HuH-7.5 (cell line): ENCODE measurements around the gene JAG1.
"Not testable (repeated sequence)": the region's sequence is repeated elsewhere in the genome, so short reads cannot be mapped to it uniquely, and the experiment has no call there.

Experiments used
- DNase-seq: peaks from one replicate; pipeline ENCODE4 v3.0.0; 2011; ENCODE audit warnings: low spot score

JAG1 gene

DNA sequence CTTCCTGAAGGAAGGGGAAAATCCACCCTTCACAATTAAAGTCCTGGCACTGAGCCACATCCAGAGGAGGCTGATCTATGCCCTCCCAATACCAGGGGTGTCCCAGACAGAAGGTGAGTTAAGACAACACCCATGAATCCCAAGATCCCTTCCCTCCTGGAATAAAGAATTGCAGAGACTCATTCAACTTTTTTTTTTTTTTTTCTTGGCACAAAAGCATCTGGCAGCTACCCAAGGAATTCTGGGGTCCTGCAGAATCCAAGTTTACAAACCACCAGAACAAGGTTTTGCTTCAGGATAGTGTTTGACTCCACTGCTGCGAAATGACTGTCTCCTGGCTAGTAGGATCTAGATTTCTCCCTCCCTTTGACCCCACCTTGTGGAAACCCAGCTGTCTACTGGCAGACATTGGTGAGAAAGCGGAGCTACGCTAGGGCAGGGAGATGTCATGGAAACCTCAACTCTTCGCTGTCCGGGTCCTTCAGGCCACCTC is 37.4 kb downstream of the JAG1 start:
- no peak for DNase-seq

GRCh38 chr20:10635476-10636208 is 38.2 kb downstream of the JAG1 start:
- no peak for DNase-seq

DNA sequence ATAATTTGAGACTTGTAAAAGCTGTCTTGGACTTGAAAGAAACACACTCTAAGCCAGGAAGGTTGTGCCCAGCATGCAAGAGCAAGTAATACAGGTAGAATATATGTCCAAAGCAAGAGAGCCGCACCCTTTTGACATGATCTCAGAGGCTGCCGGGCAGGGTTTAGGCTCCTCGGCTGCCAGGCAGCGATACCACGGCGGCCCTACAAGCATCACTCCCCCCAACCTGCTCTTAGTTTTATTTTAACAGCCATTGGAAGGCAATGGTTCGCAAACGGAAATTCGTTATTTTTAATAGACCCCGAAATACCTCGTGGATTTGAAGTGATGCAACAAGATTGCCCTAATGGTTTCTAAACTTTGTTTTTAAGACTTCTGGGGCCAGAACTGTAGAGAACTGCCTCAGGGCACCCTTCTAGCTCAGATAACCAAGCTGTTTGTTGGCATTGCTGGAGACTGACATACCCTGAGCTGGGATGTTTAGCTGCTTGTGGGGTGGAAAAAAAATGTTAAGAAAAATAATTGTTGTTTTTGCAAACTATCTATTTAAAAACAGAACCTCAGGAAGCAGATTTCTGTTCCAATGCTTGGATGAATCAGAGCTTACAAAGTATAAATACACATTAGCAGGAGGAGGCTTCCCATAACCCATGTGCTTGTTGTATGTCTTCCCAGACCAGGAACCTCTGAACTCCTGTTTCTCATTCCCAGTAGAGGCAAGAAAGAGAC is 39.0 kb downstream of the JAG1 start:
- DNase-seq = no peak

GRCh38 chr20:10634211-10634610 is 39.6 kb downstream of the JAG1 start:
- no peak for DNase-seq

- DNase-seq = no peak
Measured at GRCh38 chr20:10633718-10634117, 40.1 kb downstream of the JAG1 start.

GRCh38 chr20:10632721-10633509 is 40.9 kb downstream of the JAG1 start:
- no peak for DNase-seq

GRCh38 chr20:10631126-10631525 is 42.7 kb downstream of the JAG1 start:
- DNase-seq = no peak

DNA sequence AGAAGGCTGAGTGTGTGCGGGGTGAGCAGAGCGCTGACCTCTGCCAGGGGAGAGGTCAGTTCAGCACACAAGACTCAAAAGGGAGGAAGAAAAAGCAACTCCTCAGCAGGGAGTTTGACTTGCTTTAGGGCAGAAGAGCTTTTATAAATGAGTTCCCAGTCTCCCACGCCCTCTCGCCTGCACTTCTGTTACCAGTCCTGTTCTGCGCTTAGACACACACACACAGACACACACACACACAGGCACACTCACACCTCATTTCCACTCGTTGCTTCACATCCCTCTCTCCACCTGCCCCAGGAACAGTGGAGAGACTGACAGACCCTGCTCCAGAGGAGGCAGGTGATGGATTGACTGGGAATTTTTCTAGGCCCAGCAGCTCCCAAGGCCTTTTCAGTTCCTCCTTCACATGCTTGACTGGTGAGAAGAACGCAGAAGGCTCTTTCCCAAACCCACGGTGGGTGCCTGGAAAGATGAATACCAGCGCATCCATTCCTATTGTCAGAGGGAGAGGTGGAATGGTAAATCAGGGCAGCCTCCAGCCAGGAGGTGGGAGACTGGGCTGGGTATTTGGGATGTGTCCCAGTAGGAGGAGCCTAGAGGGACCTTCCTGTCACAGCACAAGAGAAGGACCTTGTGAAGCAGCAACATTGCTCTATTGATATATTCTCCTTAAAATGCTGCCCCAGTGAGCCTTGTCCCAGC is 43.7 kb downstream of the JAG1 start:
- no peak for DNase-seq

GRCh38 chr20:10626896-10627295 is 46.9 kb downstream of the JAG1 start:
- DNase-seq = no peak

GRCh38 chr20:10625641-10626040 is 48.2 kb downstream of the JAG1 start:
- no peak for DNase-seq

DNA sequence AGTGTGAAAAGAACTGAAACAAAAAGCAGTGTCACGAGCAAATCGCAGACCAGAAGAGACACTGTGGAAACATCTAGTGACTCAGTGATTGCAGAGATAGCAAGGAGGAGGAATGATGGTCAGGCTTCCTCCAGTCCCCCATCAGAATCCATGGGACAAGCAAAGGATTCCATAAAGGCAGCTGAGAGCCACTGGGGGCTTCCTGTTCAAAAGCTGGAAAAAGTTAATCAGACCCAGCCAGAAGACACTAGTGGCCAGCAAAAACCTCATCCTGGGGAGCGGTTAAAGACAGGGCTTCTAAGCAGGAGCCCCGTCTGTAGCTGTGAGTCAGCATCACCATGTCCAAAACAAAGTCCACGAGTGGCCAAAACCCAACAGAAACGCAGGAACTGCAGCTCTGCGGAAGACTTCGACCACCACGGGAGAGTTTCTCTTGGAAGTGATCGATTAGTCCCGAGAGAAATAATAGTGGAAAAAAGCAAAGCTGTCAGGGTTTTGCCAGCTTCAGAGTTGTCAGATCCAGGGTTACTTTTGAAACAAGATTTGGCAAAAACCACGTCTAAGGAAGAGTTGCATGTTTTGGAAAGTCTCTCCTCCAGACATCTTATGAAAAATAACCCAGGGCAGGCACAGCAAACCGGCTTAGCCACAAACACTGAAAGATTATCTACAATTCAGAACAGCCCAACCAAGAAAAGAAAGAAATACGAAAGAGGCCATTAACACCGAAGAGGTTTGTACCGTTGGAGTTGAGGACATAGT is 51.0 kb downstream of the JAG1 start:
- DNase-seq = no peak

DNA sequence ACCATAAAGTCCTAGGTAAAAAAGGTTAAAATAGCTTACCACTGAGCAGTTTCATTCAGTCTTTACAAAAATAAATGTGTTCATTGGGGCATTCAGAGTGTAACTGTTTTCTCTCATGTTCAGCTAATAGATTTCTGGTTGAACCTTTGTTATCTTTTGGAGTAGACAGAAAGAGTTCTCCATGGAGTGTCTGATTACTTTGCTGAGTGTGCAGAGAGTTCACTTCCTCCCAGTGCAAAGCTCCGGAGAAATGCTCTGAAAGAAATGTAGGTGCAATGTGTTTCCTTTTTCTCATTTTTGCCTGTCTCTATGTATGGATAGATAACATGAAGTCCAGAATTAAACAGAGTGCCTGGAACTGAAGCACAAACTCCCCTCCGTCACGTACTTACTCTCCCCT is 52.6 kb downstream of the JAG1 start:
- no peak for DNase-seq

GRCh38 chr20:10619427-10619826 is 54.4 kb downstream of the JAG1 start:
- DNase-seq = no peak

- DNase-seq = no peak
Measured at GRCh38 chr20:10618611-10619245, 55.1 kb downstream of the JAG1 start.

GRCh38 chr20:10617549-10618133 is 56.2 kb downstream of the JAG1 start:
- DNase-seq = not testable (repeated sequence)

DNA sequence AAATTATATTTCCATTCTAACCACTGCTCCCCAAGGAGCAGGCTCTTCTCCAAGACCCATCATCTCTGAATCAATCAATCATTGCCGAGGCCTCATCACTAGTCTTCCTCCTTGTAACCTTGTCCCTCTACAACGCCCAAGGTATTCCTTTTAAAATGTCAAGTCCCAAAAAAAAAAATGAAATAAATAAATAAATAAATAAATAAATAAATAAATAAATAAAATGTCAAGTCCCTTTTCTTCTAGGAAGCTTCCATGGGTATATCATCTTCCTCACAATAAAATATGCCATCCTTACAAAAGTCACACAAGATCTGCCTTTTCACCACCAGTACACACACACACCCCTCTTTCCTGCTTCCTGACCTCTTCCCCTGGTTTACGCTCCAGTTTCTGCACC is 57.6 kb downstream of the JAG1 start:
- DNase-seq = no peak

DNA sequence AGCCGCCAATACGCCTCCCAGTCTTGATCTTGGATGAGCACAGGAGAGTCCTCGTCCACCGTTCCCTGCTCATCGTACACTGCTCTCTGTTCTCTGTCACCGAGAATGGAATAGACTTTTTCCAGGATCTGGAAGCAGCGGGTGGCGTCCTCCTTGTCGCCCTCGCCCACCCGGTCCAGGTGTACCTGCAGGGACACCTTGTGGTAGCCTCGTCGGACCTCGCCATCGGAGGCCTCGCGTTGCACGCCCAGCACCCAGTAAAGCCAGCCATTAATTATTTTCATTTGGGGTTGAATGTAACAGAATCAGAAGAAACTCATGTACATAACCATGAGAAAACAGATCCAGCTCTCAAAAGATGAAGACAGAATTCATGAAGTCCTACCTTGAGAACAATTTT is 59.9 kb downstream of the JAG1 start:
- DNase-seq = no peak

DNA sequence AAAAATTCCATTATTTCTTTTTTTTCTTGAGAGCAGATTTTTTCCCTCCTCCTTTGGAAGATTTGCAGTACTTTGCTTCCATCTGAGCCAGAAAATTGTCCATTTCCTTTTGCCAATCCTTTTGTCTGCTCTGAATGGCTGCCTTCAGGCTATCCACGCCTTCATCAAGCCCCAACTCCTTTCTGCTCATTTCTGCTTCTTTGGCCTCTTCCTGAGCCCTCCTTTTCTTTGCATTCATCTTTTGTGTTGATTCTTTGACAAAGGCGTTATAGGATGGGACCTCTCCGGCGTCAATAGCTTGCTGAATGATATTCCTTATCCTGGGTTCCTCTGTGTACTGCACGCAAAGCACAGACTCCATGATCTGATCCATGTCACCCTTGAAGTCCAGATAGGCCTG is 60.4 kb downstream of the JAG1 start:
- DNase-seq = not testable (repeated sequence)

DNA sequence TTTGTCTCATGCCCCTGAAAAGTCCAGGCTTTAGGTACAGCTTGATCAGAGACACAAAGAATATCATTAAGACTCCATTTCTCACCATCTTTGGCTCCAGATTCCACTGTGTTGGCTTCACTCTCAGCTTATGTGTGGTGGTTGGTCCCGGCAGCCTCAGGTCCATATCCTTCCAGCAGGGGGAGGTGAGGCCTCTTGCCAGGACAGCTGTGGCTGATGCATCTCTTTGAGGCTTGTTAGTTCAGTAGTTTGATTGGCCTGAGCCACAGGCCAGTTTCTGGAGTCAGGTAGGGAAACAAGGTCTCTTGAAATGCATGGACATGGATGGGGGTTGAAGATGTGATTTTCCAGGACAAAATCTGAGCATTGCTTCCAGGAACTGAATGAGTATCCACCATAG is 62.4 kb downstream of the JAG1 start:
- DNase-seq = peak; percentile 47

DNA sequence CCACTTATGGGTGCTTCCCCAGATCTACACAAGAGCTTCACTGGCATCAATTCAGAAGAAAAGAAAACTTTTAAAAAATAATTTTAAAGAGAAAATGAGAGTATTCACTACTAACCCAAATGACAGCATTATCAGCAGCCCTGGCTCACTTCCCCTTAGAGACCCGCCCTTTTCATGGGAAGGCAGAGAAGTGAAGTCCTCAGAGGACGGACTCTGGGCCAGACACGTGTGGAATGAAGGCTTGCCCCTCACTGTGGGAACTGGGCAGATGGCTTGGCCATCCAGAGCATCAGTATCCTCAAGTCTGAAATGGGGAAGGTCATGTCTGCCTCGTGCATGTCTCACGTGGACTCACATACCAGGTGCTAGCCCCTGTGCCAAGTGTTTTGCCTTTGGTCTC is 63.5 kb downstream of the JAG1 start:
- DNase-seq = no peak
